Karpas-422 (cell line): Measurements from ENCODE around the gene RAD23A. TPM values are rescaled to one million over a fixed set of nuclear protein-coding genes. Genes with fewer than 3 reads are reported as not detected.

ENCODE experiments used
- DNase-seq: peaks from one replicate; pipeline ENCODE4 v3.0.0-alpha.2; 2015
- H2AFZ ChIP-seq: fragments of 200-600 bp; sonication (generic); 2 replicates; pipeline ENCODE4 v1.6.1; 2014; ENCODE audit warnings: antibody characterized with exemption, low read length, mixed read lengths
- H3K27ac ChIP-seq: fragments of 200-600 bp; sonication (generic); 2 replicates; pipeline ENCODE4 v1.5.1; 2014; ENCODE audit warnings: mild to moderate bottlenecking, low read length, moderate library complexity
- H3K27me3 ChIP-seq: fragments of 200-600 bp; sonication (generic); 2 replicates; pipeline ENCODE4 v1.6.1; 2014; ENCODE audit warnings: low read length, mixed read lengths
- H3K36me3 ChIP-seq: fragments of 200-600 bp; sonication (generic); 2 replicates; pipeline ENCODE4 v1.6.1; 2014; ENCODE audit warnings: low read length, mixed read lengths; ENCODE audit not compliant: insufficient read depth
- H3K4me1 ChIP-seq: fragments of 200-600 bp; sonication (generic); 2 replicates; pipeline ENCODE4 v1.6.1; 2014; ENCODE audit warnings: mild to moderate bottlenecking, low read length, mixed read lengths
- H3K4me2 ChIP-seq: fragments of 200-600 bp; sonication (generic); 2 replicates; pipeline ENCODE4 v1.6.1; 2014; ENCODE audit warnings: low read length, low read depth, mild to moderate bottlenecking; ENCODE audit not compliant: poor library complexity, severe bottlenecking
- H3K4me3 ChIP-seq: fragments of 200-600 bp; sonication (generic); 2 replicates; pipeline ENCODE4 v1.5.1; 2014; ENCODE audit warnings: mild to moderate bottlenecking, antibody characterized with exemption, low read length, mixed read lengths
- H3K79me2 ChIP-seq: fragments of 200-600 bp; sonication (generic); 2 replicates; pipeline ENCODE4 v1.6.1; 2014; ENCODE audit warnings: mild to moderate bottlenecking, low read length, mixed read lengths
- H3K9ac ChIP-seq: fragments of 200-600 bp; sonication (generic); 2 replicates; pipeline ENCODE4 v1.6.0; 2014; ENCODE audit warnings: low read length
- H3K9me2 ChIP-seq: fragments of 200-600 bp; sonication (generic), shearing (Covaris generic); replicated peaks from 2 replicates; pipeline ENCODE4 v1.6.0; 2014; ENCODE audit warnings: mild to moderate bottlenecking, low read length, moderate library complexity; ENCODE audit not compliant: insufficient read depth
- H3K9me3 ChIP-seq: fragments of 300-700, 200-600 bp; sonication (generic); 2 replicates; pipeline ENCODE4 v1.6.1; 2014; ENCODE audit warnings: low read length, mixed read lengths
- H4K20me1 ChIP-seq: fragments of 200-600 bp; sonication (generic); 2 replicates; pipeline ENCODE4 v1.6.1; 2014; ENCODE audit warnings: mild to moderate bottlenecking, antibody characterized with exemption, low read length, low read depth; ENCODE audit not compliant: insufficient read depth
- total RNA-seq: library from RNA; depleted of rRNA; stranded (reverse); fragments of >200 nt; shearing (Covaris generic); gene quantifications from 2 replicates; pipeline ENCODE4 v1.2.3, GENCODE V29; 2014; ENCODE audit warnings: low replicate concordance

The RAD23A gene
- total RNA-seq, 1 experiment from 2014 or later: 130 TPM

DNA sequence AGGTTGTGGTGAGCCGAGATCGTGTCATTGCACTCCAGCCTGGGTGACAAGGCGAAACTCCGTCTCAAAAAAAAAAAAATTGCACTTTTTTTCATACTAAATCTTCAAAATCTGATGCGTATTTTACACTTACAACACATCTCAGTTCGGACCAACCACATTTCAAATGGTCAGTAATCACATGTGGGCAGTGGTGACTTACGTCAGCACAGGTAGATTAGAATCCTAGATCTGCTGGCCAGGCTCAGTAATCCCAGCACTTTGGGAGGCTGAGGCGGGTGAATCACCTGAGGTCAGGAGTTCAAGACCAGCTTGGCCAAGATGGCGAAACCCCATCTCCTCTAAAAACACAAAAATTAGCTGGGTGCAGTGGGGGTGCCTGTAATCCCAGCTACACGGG lies 10.6 kb upstream of the RAD23A start:
- Histone ChIP-seq H3K79me2 (peaks cover 52% of the 10 kb centered on the region), H2AFZ (no peak overlapping the region)

DNA sequence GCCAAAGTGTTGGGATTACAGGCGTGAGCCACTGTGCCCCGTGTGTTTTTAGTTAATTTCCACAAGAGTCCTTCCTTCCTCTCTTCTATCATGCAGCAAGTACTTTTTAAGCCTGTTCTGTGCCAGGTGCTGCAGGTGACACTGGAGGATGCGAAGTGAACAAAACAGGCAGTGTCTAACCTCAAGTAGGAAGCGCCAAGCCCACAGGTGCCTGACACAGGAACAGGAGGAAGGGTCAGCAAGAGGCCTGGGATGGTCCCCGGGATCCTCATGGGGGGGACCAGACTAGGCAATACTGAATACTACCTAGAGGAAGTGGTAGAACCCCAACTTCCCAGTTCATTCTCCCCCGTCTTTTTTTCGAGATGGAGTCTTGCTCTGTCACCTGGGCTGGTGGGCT lies 9.1 kb upstream of the RAD23A start:
- no peak for DNase-seq

More for the DNA sequence above, 10.6 kb upstream of the RAD23A start:
- Histone ChIP-seq H3K27me3 (no peaks in the 10 kb centered on the region), H4K20me1 (peaks cover 25% of the 10 kb centered on the region), H3K9me3 (no peaks in the 10 kb centered on the region), H3K4me2 (no peak overlapping the region), H3K4me1 (peaks cover 41% of the 10 kb centered on the region), H3K36me3 (peaks cover 26% of the 10 kb centered on the region), H3K27ac (no peak overlapping the region), H3K9ac (no peak overlapping the region), H3K9me2 (no peaks in the 10 kb centered on the region), H3K4me3 (no peak overlapping the region)
- DNase-seq: no peak

DNA sequence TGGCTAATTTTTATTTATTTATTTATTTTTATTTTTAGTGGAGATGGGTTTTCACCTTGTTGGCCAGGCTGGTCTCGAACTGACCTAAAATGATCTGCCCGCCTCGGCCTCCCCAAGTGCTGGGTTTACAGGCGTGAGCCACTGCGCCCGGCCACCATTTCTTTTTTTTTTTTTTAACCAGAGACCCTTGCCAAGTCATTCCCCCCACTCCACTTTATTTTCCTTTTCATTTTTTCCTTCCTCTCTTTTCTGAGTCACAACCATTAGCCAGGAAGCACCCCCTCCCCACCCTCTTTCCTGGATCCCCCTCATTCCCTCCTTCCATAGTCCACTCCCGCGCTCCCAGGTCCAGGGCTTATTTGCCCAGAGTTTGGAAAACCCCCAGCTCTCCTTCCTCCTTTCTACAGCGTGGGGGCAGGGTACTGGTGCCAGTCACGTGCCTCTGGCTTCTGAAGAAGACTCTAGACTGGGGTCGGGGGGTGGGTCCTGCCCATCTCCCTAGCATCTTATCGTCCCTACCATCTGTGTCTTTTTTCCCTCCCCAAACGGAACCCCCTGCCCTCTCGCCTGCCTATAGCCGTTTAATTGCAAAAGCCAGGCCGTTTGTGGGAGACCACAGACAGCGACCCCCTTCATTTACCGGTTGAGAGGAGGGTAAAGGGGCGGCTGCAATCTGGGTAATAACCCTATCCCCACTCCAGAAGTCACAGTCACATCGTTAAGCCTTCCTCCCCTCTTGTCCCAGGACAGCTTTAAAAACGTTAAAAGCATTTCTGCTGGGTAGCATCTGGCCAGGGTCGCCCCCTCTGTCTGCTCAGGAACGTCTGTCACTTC lies 8.4 kb upstream of the RAD23A start:
- peak overlapping the region; percentile 74 for H3K9ac ChIP-seq
- H2AFZ ChIP-seq: peak overlapping the region; percentile 75; the same call in 1 of the 2 replicates
- H3K27ac ChIP-seq: peak overlapping the region; percentile 81
- H3K27me3 ChIP-seq: no peaks in the 10 kb centered on the region
- H3K4me1 ChIP-seq: peaks cover 42% of the 10 kb centered on the region
- peak overlapping the region; percentile 83 for H3K4me2 ChIP-seq
- peaks cover 27% of the 10 kb centered on the region for H3K36me3 ChIP-seq
- H3K9me2 ChIP-seq: no peaks in the 10 kb centered on the region
- peak; percentile 74 for DNase-seq
- no peaks in the 10 kb centered on the region for H3K9me3 ChIP-seq
- H4K20me1 ChIP-seq: peaks cover 28% of the 10 kb centered on the region
- peaks cover 38% of the 10 kb centered on the region for H3K79me2 ChIP-seq
- peak overlapping the region; percentile 64 for H3K4me3 ChIP-seq

More for the DNA sequence above, 9.1 kb upstream of the RAD23A start:
- H4K20me1 ChIP-seq: peaks cover 30% of the 10 kb centered on the region
- no peaks in the 10 kb centered on the region for H3K9me3 ChIP-seq
- no peak overlapping the region for H3K4me3 ChIP-seq
- no peaks in the 10 kb centered on the region for H3K27me3 ChIP-seq
- H3K9me2 ChIP-seq: no peaks in the 10 kb centered on the region
- peaks cover 50% of the 10 kb centered on the region for H3K4me1 ChIP-seq
- H3K79me2 ChIP-seq: peaks cover 45% of the 10 kb centered on the region
- peak overlapping the region; percentile 83 for H3K4me2 ChIP-seq
- no peak overlapping the region for H3K27ac ChIP-seq
- no peak overlapping the region for H2AFZ ChIP-seq
- no peak overlapping the region for H3K9ac ChIP-seq
- peaks cover 28% of the 10 kb centered on the region for H3K36me3 ChIP-seq

DNA sequence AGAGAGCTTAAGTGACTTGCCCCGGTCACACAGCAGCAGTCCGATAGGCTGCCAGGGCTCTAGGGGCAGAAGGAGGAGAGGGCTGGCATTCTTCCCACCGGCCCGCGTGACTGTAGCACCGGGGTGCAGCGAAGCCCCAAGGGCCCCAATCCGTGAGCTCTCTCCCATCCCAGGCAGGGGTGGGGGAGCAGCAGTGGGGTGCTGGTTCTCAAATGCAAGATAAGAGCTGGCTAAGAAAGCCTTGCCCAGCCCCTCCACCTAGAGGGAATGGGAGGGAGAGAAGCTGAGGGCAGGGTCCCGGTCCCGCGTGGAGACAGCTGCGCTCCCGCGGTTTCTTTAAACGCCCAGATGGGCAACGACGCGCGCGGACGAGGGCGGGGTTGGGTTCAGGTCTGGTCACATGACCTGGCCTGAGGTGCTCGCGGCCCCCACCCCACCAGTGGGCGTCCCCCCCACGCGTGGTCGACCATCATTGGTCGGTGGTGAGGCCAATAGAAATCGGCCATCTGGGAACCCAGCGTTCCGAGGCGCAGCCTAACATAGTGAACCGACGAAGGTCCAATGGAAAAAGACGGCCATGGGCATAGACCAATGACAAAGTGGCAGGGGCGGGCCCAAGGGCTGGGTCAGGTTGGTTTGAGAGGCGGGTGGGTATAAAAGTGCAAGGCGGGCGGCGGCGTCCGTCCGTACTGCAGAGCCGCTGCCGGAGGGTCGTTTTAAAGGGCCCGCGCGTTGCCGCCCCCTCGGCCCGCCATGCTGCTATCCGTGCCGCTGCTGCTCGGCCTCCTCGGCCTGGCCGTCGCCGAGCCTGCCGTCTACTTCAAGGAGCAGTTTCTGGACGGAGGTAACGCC lies 7.5 kb upstream of the RAD23A start, which contains the start of gene CALR:
TSS of gene CALR (plus strand) at position 683 of the 852 bp plus-strand sequence. CDS start at position 754, 71 bp downstream.
- Histone ChIP-seq H3K9ac (peak within 1 kb of the TSS; percentile 99), H3K9me2 (no peaks in the 10 kb centered on the region), H3K36me3 (peaks cover 28% of the 10 kb centered on the region), H4K20me1 (peaks cover 22% of the 10 kb centered on the region), H3K9me3 (no peaks in the 10 kb centered on the region), H3K4me3 (peak within 1 kb of the TSS; percentile 96), H3K27me3 (no peaks in the 10 kb centered on the region), H3K79me2 (peaks cover 29% of the 10 kb centered on the region), H3K4me1 (peaks cover 38% of the 10 kb centered on the region), H2AFZ (peak within 1 kb of the TSS; percentile 75; the same call in 1 of the 2 replicates), H3K27ac (peak within 1 kb of the TSS; percentile 86), H3K4me2 (peak within 1 kb of the TSS; percentile 83)
- DNase-seq: peak; percentile 100

DNA sequence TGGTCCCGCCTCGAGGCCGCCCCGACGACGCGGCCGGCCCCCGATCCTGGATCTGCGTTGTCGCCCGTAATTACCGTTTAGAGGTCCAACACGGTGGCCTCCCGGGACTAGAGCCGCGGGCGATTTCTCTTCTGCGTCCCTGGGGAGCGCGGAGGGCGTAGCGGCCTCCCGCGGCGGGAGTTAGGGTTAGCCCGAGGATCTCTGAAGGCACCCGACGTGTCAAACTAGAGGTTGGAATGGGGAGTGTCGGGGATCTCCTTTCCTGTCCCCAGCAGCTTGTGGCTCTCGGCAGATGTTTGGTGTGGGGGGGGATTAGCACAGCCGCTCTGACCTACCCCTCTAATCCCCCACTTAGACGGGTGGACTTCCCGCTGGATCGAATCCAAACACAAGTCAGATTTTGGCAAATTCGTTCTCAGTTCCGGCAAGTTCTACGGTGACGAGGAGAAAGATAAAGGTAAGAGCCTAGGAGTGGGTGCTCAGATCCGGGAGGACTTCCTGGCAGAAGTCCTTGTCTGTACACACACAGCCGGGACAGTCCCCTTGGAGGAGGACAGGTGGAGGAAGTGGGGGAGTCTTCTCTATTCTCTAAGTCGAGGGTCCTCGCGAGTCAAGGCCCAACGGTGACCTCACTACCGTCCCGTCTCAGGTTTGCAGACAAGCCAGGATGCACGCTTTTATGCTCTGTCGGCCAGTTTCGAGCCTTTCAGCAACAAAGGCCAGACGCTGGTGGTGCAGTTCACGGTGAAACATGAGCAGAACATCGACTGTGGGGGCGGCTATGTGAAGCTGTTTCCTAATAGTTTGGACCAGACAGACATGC lies 6.7 kb upstream of the RAD23A start:
- Histone ChIP-seq H4K20me1 (peaks cover 22% of the 10 kb centered on the region), H3K27me3 (no peaks in the 10 kb centered on the region), H3K27ac (peak overlapping the region; percentile 86), H3K36me3 (peaks cover 33% of the 10 kb centered on the region), H3K79me2 (peaks cover 24% of the 10 kb centered on the region), H3K9ac (peak overlapping the region; percentile 99), H3K4me1 (peaks cover 40% of the 10 kb centered on the region), H3K4me2 (peak overlapping the region; percentile 83), H3K9me2 (no peaks in the 10 kb centered on the region), H3K4me3 (peak overlapping the region; percentile 96), H2AFZ (no peak overlapping the region), H3K9me3 (no peaks in the 10 kb centered on the region)
- peak; percentile 68 for DNase-seq

- Histone ChIP-seq H3K36me3 (peaks cover 33% of the 10 kb centered on the region), H3K4me1 (peaks cover 42% of the 10 kb centered on the region)
- no peak for DNase-seq
Measured at GRCh38 chr19:12939975-12940423, 5.7 kb upstream of the RAD23A start.

DNA sequence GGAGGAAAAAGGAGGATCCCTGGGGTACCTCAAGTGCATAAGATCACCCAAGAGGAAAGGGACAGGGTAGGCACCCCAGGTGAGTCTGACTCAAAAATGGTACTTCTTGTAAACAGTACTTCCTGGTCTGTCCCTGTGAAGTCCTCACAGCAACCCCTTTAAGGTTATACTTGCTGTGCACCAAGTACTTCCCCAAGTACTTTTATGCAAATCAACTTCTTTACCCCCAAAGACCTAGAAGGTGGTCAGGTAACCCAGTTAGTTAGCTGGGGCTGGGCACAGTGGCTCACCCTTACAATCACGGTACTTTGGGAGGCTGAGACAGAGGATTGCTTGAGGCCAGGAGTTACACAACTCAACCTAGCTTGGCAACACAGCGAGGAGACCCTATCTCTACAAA lies 4.8 kb upstream of the RAD23A start:
- no peaks in the 10 kb centered on the region for H3K9me3 ChIP-seq
- H3K79me2 ChIP-seq: peaks cover 24% of the 10 kb centered on the region
- DNase-seq: peak; percentile 65
- H3K4me3 ChIP-seq: peak overlapping the region; percentile 96; the same call in 1 of the 2 replicates
- no peaks in the 10 kb centered on the region for H3K27me3 ChIP-seq
- no peak overlapping the region for H2AFZ ChIP-seq
- peak overlapping the region; percentile 99; the same call in 1 of the 2 replicates for H3K9ac ChIP-seq
- peaks cover 22% of the 10 kb centered on the region for H4K20me1 ChIP-seq
- H3K27ac ChIP-seq: peak overlapping the region; percentile 86
- no peaks in the 10 kb centered on the region for H3K9me2 ChIP-seq
- H3K36me3 ChIP-seq: peaks cover 33% of the 10 kb centered on the region
- peak overlapping the region; percentile 83 for H3K4me2 ChIP-seq
- H3K4me1 ChIP-seq: peaks cover 42% of the 10 kb centered on the region

More at GRCh38 chr19:12939975-12940423, 5.7 kb upstream of the RAD23A start:
- Histone ChIP-seq H3K79me2 (peaks cover 24% of the 10 kb centered on the region), H3K4me2 (peak overlapping the region; percentile 83), H3K27me3 (no peaks in the 10 kb centered on the region), H3K4me3 (peak overlapping the region; percentile 96), H3K9ac (peak overlapping the region; percentile 99), H3K9me2 (no peaks in the 10 kb centered on the region), H3K9me3 (no peaks in the 10 kb centered on the region), H3K27ac (peak overlapping the region; percentile 86), H2AFZ (no peak overlapping the region), H4K20me1 (peaks cover 22% of the 10 kb centered on the region)
